ENCODE results near the gene WDR76.

Gene WDR76

DNA sequence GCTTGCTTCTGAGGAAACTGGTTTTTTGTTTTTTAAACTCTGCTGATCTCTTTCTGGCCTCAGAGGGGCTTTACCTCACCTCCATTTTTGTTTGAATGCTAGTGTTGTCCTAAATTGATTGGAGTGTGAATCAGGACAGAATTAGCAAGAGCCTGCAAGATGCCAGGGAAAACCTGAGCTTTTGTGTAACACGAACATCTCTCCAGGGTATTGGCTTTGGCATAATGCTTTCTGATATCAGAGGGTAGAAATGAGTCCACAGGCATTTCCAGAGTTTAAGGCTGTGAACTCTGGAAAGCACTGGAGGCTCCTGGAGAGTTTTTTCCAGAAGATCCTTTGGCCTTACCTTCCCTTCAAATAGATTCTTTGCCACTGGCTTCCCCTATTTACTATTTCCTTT is 87.1 kb downstream of the WDR76 start:
- DNase-seq (ENCODE audit: low spot score) = no peak

DNA sequence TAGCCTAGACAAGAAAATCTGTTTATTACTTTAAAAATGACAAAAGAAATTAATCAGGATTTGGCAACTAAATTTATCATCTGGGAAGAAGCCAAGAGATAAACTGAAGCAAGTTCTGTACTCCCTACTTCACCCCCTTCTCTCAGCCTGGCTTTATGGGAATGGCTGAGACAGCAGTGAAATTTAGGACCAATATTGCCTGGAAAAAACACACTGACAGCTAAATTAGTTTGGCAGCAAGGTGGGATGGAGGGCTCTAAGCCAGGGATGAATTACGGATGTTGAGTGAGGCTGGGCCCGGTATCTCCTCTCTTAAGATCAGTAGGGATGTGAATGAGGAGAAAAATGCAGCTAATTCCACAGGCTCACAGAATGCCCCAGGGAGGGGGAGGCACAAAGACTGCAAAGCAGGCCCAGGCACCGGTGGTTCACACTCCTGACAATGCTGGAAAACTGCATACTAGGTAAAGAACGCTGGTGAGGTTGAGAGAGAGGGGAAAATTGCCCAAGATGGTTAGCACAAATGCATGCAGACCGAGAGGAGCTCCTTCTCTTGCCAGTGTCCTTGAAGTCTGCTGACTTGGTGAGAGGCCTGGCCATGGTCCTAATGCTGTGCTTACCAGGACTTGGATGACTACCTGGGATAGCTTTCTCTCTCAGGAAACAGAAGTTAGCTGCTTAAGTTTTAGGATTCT is 89.0 kb downstream of the WDR76 start:
- DNase-seq (ENCODE audit: low spot score) = no peak

DNA sequence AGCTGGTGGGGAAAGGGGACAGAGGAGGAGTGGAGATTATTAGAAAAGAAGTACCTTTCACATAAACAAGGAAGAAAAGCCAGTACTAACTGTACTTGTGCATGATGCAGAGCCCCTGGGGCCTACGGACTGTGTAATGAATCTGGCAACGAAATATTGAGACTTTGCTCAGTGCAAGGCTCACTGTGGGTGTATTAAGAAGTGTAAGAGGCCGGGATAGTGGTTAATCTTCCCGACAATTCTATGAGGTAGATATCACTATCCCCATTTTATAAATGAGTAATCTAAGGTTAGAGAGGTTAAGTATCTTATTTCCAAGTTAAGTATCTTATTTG is 89.5 kb downstream of the WDR76 start:
- DNase-seq (ENCODE audit: low spot score) = no peak

Data from RKO (cell line).